ENCODE results near the gene C14orf180. TPM values are rescaled to one million over a fixed set of nuclear protein-coding genes. Genes with fewer than 3 reads are reported as not detected.

The C14orf180 gene
- total RNA-seq, 3 donors from 2014 or later (not counting 1 experiment from before 2014, with no cell fraction given), result not detected

DNA sequence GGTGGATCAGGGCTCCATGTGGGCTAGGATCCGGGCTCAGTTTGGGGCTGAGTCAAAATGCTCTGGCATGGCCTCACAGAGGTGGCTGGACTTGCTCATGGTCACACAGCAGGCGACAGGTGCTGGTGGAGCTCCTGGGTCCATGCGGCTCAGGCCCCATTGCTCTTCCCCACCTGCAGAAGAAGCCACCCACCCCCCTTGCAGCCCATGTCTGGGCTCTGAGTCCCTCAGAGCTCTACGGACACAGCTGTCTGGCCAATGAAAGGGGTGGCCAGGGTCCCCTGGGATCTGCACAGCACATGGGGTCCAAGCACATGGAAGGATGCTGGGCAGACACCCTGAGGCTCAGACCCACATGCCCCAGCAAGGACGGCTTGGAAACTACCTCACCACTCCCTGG lies 17.0 kb upstream of the C14orf180 start:
- TF ChIP-seq, protein P1, sequence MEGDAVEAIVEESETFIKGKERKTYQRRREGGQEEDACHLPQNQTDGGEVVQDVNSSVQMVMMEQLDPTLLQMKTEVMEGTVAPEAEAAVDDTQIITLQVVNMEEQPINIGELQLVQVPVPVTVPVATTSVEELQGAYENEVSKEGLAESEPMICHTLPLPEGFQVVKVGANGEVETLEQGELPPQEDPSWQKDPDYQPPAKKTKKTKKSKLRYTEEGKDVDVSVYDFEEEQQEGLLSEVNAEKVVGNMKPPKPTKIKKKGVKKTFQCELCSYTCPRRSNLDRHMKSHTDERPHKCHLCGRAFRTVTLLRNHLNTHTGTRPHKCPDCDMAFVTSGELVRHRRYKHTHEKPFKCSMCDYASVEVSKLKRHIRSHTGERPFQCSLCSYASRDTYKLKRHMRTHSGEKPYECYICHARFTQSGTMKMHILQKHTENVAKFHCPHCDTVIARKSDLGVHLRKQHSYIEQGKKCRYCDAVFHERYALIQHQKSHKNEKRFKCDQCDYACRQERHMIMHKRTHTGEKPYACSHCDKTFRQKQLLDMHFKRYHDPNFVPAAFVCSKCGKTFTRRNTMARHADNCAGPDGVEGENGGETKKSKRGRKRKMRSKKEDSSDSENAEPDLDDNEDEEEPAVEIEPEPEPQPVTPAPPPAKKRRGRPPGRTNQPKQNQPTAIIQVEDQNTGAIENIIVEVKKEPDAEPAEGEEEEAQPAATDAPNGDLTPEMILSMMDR (IDR thresholded peaks at IDR 0.05), result no peak
- ATAC-seq (no peak), DNase-seq (no peak)
- peaks cover 0 to 6% of the 10 kb centered on the region in 2 donors for H3K4me1 Mint-ChIP-seq
- H3K4me3 Mint-ChIP-seq, result no peak overlapping the region
- Histone ChIP-seq H3K36me3 (ENCODE audit: control insufficient read depth, insufficient read depth, low read length) (no peaks in the 10 kb centered on the region), H3K27me3 (ENCODE audit: control insufficient read depth, insufficient read depth, low read length) (peaks cover 2% of the 10 kb centered on the region), H3K9me3 (ENCODE audit: control insufficient read depth, insufficient read depth, low read length) (no peaks in the 10 kb centered on the region), H3K27ac (ENCODE audit: low read length) (no peak overlapping the region), H3K4me1 (ENCODE audit: control insufficient read depth, insufficient read depth, low read length) (peaks cover 6% of the 10 kb centered on the region), H3K4me3 (ENCODE audit: low read length) (no peak overlapping the region)
- no peaks in the 10 kb centered on the region for H3K9me3 Mint-ChIP-seq
- intact Hi-C loops (cut with micrococcal nuclease), result loop anchor here (5.0 kb wide), 1 partner anchor 470 kb away; no protein-coding TSS in a partner anchor
- peaks cover 0 to 6% of the 10 kb centered on the region in 2 donors for H3K27me3 Mint-ChIP-seq (ENCODE audit: low read depth in 2 of 2)
- H3K27ac Mint-ChIP-seq, result no peak overlapping the region
- no peaks in the 10 kb centered on the region for H3K36me3 Mint-ChIP-seq
- WGBS (ENCODE audit: insufficient coverage), result 80% methylated on average over 5 of the region's 5 CpGs

DNA sequence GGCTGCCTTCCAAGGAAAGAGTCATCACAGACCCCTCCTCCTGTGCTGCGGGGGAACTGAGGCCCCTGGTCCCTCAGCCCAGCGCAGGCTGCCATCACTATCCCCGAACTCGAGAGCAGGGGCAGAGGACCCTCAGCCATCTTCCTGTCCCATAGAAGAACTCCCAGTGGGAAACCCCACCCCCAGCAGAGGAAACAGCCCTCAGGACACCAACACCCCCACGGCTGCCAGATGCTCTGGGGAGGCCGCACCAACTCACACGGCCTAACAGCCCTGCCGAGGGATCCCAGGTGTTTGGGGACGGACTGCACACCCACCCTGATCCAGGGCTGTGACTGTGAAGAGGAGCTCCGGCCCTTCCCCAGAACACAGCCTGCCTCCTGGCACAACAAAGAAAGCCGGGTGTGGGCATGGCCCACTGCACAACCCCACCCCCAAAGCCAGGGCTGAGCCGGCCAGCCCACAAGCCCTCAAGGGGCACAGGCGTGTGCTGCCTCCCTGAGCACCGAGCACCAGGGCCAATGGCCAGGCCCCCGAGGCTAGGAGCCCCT lies 16.3 kb upstream of the C14orf180 start:
- intact Hi-C loops (cut with micrococcal nuclease), result loop anchor here (5.0 kb wide), 1 partner anchor 471 kb away; no protein-coding TSS in a partner anchor
- Histone ChIP-seq H3K9me3 (ENCODE audit: control insufficient read depth, insufficient read depth, low read length) (no peaks in the 10 kb centered on the region), H3K36me3 (ENCODE audit: control insufficient read depth, insufficient read depth, low read length) (no peaks in the 10 kb centered on the region), H3K4me3 (ENCODE audit: low read length) (no peak overlapping the region), H3K27ac (ENCODE audit: low read length) (no peak overlapping the region), H3K27me3 (ENCODE audit: control insufficient read depth, insufficient read depth, low read length) (peaks cover 2% of the 10 kb centered on the region), H3K4me1 (ENCODE audit: control insufficient read depth, insufficient read depth, low read length) (peaks cover 6% of the 10 kb centered on the region)
- ATAC-seq (no peak), DNase-seq (no peak)
- TF ChIP-seq, protein P1 (IDR thresholded peaks at IDR 0.05), result no peak
- Mint-ChIP-seq H3K27ac (no peak overlapping the region), H3K36me3 (no peaks in the 10 kb centered on the region), H3K4me3 (no peak overlapping the region), H3K9me3 (no peaks in the 10 kb centered on the region), H3K27me3 (ENCODE audit: low read depth in 2 of 2) (peaks cover 0 to 6% of the 10 kb centered on the region in 2 donors), H3K4me1 (peaks cover 0 to 6% of the 10 kb centered on the region in 2 donors)
- WGBS (ENCODE audit: insufficient coverage), result 45% methylated on average over 15 of the region's 15 CpGs

DNA sequence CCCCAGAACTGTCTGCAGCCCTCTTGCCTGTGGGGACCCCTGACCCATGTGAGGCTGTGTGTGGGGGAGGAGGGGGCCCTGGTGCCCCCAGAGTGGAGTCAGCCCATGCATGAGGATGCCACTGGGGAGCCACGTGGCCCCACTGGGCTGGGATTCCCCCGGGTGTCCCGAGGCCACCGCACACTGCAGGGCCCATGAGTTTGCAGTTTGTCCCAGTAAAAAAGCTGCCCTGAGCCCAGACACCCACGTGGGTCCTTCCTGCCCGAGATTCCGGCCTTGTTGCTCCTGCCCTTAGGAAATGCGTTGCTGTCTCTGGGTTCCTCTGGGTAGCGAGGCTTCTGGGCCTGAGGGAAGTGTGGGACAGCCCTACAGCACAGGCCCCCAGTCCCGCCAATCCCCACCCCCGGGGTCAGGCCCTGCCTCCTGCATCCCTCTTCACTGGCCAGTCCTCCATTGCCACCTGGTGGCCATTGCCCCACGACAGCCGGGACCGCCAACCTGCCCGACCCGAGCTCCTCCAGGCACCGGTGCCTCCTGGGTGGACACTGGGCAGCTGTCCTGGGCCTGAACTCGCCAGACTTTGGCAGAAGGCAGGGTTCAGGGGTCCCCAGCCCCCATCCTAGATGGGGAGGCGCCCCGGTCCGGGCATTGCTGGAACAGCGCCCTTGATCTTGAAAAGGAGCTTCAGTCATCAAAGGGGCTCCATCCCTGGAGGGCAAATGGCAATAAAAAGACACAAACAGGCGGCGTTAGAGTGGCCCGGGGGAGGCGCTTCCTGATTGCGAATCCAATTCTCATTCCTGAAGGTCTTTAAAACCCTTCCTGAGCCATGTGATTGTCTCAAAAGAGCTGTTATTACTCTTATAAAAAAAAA lies 15.6 kb upstream of the C14orf180 start:
- DNase-seq (peak; percentile 60 to 81), ATAC-seq (peak in 2 of 3 donors; percentile 77 to 89)
- peaks cover 2% of the 10 kb centered on the region for H3K27me3 ChIP-seq (ENCODE audit: control insufficient read depth, insufficient read depth, low read length)
- Mint-ChIP-seq H3K4me3 (no peak overlapping the region), H3K4me1 (peaks cover 0 to 6% of the 10 kb centered on the region in 2 donors), H3K27ac (no peak overlapping the region), H3K9me3 (no peaks in the 10 kb centered on the region), H3K36me3 (no peaks in the 10 kb centered on the region), H3K27me3 (ENCODE audit: low read depth in 2 of 2) (peaks cover 0 to 6% of the 10 kb centered on the region in 2 donors)
- peaks cover 6% of the 10 kb centered on the region for H3K4me1 ChIP-seq (ENCODE audit: control insufficient read depth, insufficient read depth, low read length)
- WGBS (ENCODE audit: insufficient coverage), result 3% methylated on average over 27 of the region's 27 CpGs
- intact Hi-C loops (cut with micrococcal nuclease), result loop anchor here (1.0 to 5.0 kb wide), 3 partner anchors 427 to 486 kb away; no protein-coding TSS in a partner anchor
- H3K9me3 ChIP-seq (ENCODE audit: control insufficient read depth, insufficient read depth, low read length), result no peaks in the 10 kb centered on the region
- H3K36me3 ChIP-seq (ENCODE audit: control insufficient read depth, insufficient read depth, low read length), result no peaks in the 10 kb centered on the region
- H3K4me3 ChIP-seq (ENCODE audit: low read length), result no peak overlapping the region
- TF ChIP-seq, protein P1 (IDR thresholded peaks at IDR 0.05), result peak; percentile 75
- no peak overlapping the region for H3K27ac ChIP-seq (ENCODE audit: low read length)
